Sigmoid colon (tissue), 7 donors: ENCODE data around the gene NTNG2. TPM values are rescaled to one million over a fixed set of nuclear protein-coding genes. Genes with fewer than 3 reads are reported as not detected.

Experiments
- DNase-seq: peaks from one replicate; pipeline ENCODE4 v3.0.0-alpha.2; 2019
- H3K27ac ChIP-seq, 4 donors: fragments of 200-600 bp; sonication (generic); one replicate each; pipeline ENCODE4 v1.5.1; 2016 to 2019; ENCODE audit warnings: mild to moderate bottlenecking in 1 of 4
- H3K27me3 ChIP-seq, 3 donors: fragments of 200-600 bp; sonication (generic); one replicate each; pipeline ENCODE4 v1.5.1; 2019; ENCODE audit warnings: mild to moderate bottlenecking in 1 of 3
- H3K36me3 ChIP-seq, 4 donors: fragments of 200-600 bp; sonication (generic); one replicate each; pipeline ENCODE4 v1.5.1; 2016 to 2019
- H3K4me1 ChIP-seq, 4 donors: fragments of 200-600 bp; sonication (generic); one replicate each; pipeline ENCODE4 v1.5.1; 2017 to 2019
- H3K4me3 ChIP-seq, 4 donors: fragments of 200-600 bp; sonication (generic); one replicate each; pipeline ENCODE4 v1.5.1; 2017 to 2019; ENCODE audit warnings: mild to moderate bottlenecking in 2 of 4, moderate library complexity in 1 of 4
- H3K9me3 ChIP-seq, 4 donors: fragments of 200-600 bp in 3 of 4; sonication (generic) in 3 of 4; one replicate each; pipeline versions ENCODE4 v1.5.1 to v1.6.1; 2013 to 2019
- CTCF ChIP-seq, 4 experiments: fragments of 450-650 bp in 3 of 4; fragments of 200-600 bp in 1 of 4; IDR thresholded peaks; one replicate each; pipeline ENCODE4 v1.5.1; 2016 to 2019; ENCODE audit warnings: antibody characterized with exemption in 4 of 4, mild to moderate bottlenecking in 3 of 4, moderate library complexity in 2 of 4
- EP300 ChIP-seq, 4 donors: sonication (generic); formaldehyde crosslinking; IDR thresholded peaks; one replicate each; pipeline ENCODE4 v1.6.1; 2017; ENCODE audit warnings: antibody characterized with exemption in 4 of 4
- POLR2A ChIP-seq, 2 donors: fragments of 450-650 bp; IDR thresholded peaks; one replicate each; pipeline ENCODE4 v1.6.1; 2016; ENCODE audit warnings: antibody characterized with exemption in 2 of 2, mild to moderate bottlenecking in 2 of 2, moderate library complexity in 2 of 2
- POLR2AphosphoS5 ChIP-seq, 4 donors: sonication (generic); formaldehyde crosslinking; IDR thresholded peaks; one replicate each; pipeline ENCODE4 v1.6.1; 2017; ENCODE audit warnings: antibody characterized with exemption in 4 of 4
- WGBS, 2 donors: extraction: QIAGEN DNeasy Blood & Tissue Kit; methylation state at CpG; one replicate each; pipeline ENCODE4 v1.1.7; 2013; 5-methylcytosine and 5-hydroxymethylcytosine counted together
- intact Hi-C: fragments of 100-400 bp; cut with DNase I; formaldehyde crosslinking; loops from one replicate; pipeline ENCODE4 v1.15.1; 2023
- polyA plus RNA-seq, 3 donors: library from polyadenylated mRNA; stranded (reverse); fragments of 200-250 nt; gene quantifications; one replicate each; pipeline ENCODE4 v1.2.3, GENCODE V29; 2013
- total RNA-seq, 4 donors: library from RNA; depleted of rRNA; stranded (reverse); fragments of >200 nt; gene quantifications; one replicate each; pipeline ENCODE4 v1.1.0, GENCODE V29; 2016
- donor health status: healthy with polysubstance abuse.
- donor health status: Bipolar disorder and iron deficiency.
- donor health status: healthy.

NTNG2 gene
- total and polyA plus RNA-seq, 7 donors: 0.28 to 12.0 (median 0.55) TPM; not detected in 1

- Histone ChIP-seq H3K36me3 (no peaks in the 10 kb centered on the region), H3K4me1 (peaks cover 0 to 9% (median 7%) of the 10 kb centered on the region in 4 donors), H3K27ac (no peak overlapping the region), H3K27me3 (peaks cover 0 to 16% (median 7%) of the 10 kb centered on the region in 3 donors), H3K4me3 (no peak overlapping the region), H3K9me3 (no peaks in the 10 kb centered on the region)
- 45 to 46% methylated on average over 19 of the region's 19 CpGs for WGBS, 2 donors
- no peak for TF ChIP-seq POLR2AphosphoS5 (IDR thresholded peaks at IDR 0.05)
- no peak for TF ChIP-seq POLR2A (IDR thresholded peaks at IDR 0.05)
- no peak for TF ChIP-seq EP300 (IDR thresholded peaks at IDR 0.05)
- peak; percentile 52 to 93 (median 83) for TF ChIP-seq CTCF (IDR thresholded peaks at IDR 0.05)
- peak; percentile 81 for DNase-seq
- intact Hi-C loops: loop anchor here (1.0 to 2.0 kb wide), 3 partner anchors 67 to 474 kb away; partner anchors contain the start of gene MED27
These were observed 74.2 kb downstream of the NTNG2 start for GRCh38 chr9:132235894-132236661.

GRCh38 chr9:132236662-132237311, 74.9 kb downstream of the NTNG2 start:
- 41 to 51% methylated on average over 18 of the region's 18 CpGs for WGBS, 2 donors
- intact Hi-C loops: loop anchor here (1.0 to 2.0 kb wide), 3 partner anchors 67 to 474 kb away; partner anchors contain the start of gene MED27

GRCh38 chr9:132237481-132237880, 75.6 kb downstream of the NTNG2 start:
- H3K27me3 ChIP-seq: peaks cover 0 to 9% (median 7%) of the 10 kb centered on the region in 3 donors
- H3K4me3 ChIP-seq: no peak overlapping the region
- intact Hi-C loops: loop anchor here (2.0 kb wide), 1 partner anchor 159 kb away; the partner anchor contains the start of gene MED27
- TF ChIP-seq EP300 (IDR thresholded peaks at IDR 0.05) (no peak), POLR2AphosphoS5 (IDR thresholded peaks at IDR 0.05) (no peak), CTCF (IDR thresholded peaks at IDR 0.05) (no peak)
- no peak overlapping the region for H3K27ac ChIP-seq
- no peak for DNase-seq
- H3K36me3 ChIP-seq: no peaks in the 10 kb centered on the region
- H3K9me3 ChIP-seq: no peaks in the 10 kb centered on the region
- WGBS, 2 donors: 62 to 76% methylated on average over 9 of the region's 9 CpGs
- H3K4me1 ChIP-seq: peaks cover 0 to 17% (median 14%) of the 10 kb centered on the region in 4 donors

More at GRCh38 chr9:132236662-132237311, 74.9 kb downstream of the NTNG2 start:
- Histone ChIP-seq H3K4me1 (peaks cover 0 to 16% (median 13%) of the 10 kb centered on the region in 4 donors), H3K4me3 (no peak overlapping the region), H3K9me3 (no peaks in the 10 kb centered on the region), H3K27me3 (peaks cover 0 to 9% (median 7%) of the 10 kb centered on the region in 3 donors), H3K36me3 (no peaks in the 10 kb centered on the region), H3K27ac (no peak overlapping the region)
- TF ChIP-seq EP300 (IDR thresholded peaks at IDR 0.05): no peak
- no peak for TF ChIP-seq CTCF (IDR thresholded peaks at IDR 0.05)
- TF ChIP-seq POLR2A (IDR thresholded peaks at IDR 0.05): no peak
- TF ChIP-seq POLR2AphosphoS5 (IDR thresholded peaks at IDR 0.05): no peak
- DNase-seq: no peak

- no peak for DNase-seq
- no peak overlapping the region for H3K4me3 ChIP-seq
- no peak overlapping the region for H3K27ac ChIP-seq
- H3K36me3 ChIP-seq: no peaks in the 10 kb centered on the region
- peaks cover 0 to 22% (median 16%) of the 10 kb centered on the region in 4 donors for H3K4me1 ChIP-seq
- H3K27me3 ChIP-seq: peaks cover 0 to 9% (median 7%) of the 10 kb centered on the region in 3 donors
- TF ChIP-seq CTCF (IDR thresholded peaks at IDR 0.05) (no peak), POLR2AphosphoS5 (IDR thresholded peaks at IDR 0.05) (no peak), POLR2A (IDR thresholded peaks at IDR 0.05) (no peak)
- intact Hi-C loops: no loop called here
- WGBS, 2 donors: 67 to 85% methylated on average over 22 of the region's 22 CpGs
- no peaks in the 10 kb centered on the region for H3K9me3 ChIP-seq
These were observed 76.4 kb downstream of the NTNG2 start for GRCh38 chr9:132238026-132238972.
